ENCODE results near the gene PDE4B. TPM values are rescaled to one million over a fixed set of nuclear protein-coding genes. Genes with fewer than 3 reads are reported as not detected.
"Not testable (repeated sequence)": the region's sequence is repeated elsewhere in the genome, so short reads cannot be mapped to it uniquely, and the experiment has no call there.

Gene PDE4B
- total RNA-seq, 1 experiment from 2014 or later, result not detected

- DNase-seq, result no peak
- Histone ChIP-seq H3K27me3 (replicated peaks; ENCODE audit: control insufficient read depth, insufficient read depth, low read length) (no peaks in the 10 kb centered on the region), H3K36me3 (ENCODE audit: control insufficient read depth, insufficient read depth, low read length) (no peaks in the 10 kb centered on the region), H3K9me3 (no peaks in the 10 kb centered on the region), H3K4me3 (ENCODE audit: low read depth, low read length) (no peak overlapping the region), H3K4me1 (no peaks in the 10 kb centered on the region)
- H3K36me3 Mint-ChIP-seq (ENCODE audit: insufficient read depth, unreplicated experiment), result no peaks in the 10 kb centered on the region
- peaks cover 6% of the 10 kb centered on the region for H3K27me3 Mint-ChIP-seq (ENCODE audit: insufficient read depth, unreplicated experiment)
- CTCF ChIA-PET, result no interaction called here
- BruUV-seq (replicated peaks), result no TSS peak
- POLR2A ChIA-PET, result no interaction called here
- no peak overlapping the region for H3K27ac Mint-ChIP-seq (ENCODE audit: unreplicated experiment)
- TF ChIP-seq CTCF (IDR thresholded peaks at IDR 0.05; ENCODE audit: insufficient read depth in 1 of 2, low read depth in 1 of 2, low read length in 1 of 2, severe bottlenecking in 1 of 2, unreplicated experiment in 1 of 2), result no peak
- no peaks in the 10 kb centered on the region for H3K9me3 Mint-ChIP-seq (ENCODE audit: unreplicated experiment)
- H3K4me3 Mint-ChIP-seq (ENCODE audit: unreplicated experiment), result no peak overlapping the region
- intact Hi-C loops (cut with micrococcal nuclease; ENCODE audit: unreplicated experiment), result no loop called here
- no peaks in the 10 kb centered on the region for H3K4me1 Mint-ChIP-seq (ENCODE audit: low read depth, unreplicated experiment)
Observed at GRCh38 chr1:65998763-65999583, 206.3 kb downstream of the PDE4B start.

DNA sequence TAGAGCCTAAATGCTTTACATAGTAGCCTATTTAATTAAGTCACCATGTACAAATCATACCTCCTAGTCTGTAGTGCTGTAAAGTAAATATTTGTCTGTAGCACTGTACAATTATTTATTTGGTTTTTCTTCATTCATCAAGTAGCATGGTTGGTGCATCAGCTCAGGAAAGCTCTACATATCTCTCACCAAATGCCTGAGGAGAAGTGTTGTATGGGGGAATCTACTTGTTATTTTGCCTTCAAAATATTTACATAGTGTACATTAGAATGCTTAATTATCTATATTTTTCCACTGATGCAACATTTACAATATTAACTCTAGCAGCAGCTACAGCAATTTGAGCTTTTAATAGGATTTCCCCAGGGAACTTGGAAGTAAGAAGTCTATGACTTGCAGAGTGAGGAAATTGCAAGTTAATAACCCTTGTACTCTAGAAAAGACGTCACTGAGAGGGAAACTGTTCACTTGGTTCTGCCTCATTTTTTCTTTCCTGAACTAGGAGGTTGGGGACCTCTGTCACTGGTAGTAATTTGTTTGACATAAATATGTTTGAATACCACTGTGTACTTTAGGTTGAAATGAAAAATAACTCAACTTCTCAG, 207.4 kb downstream of the PDE4B start:
- Mint-ChIP-seq H3K27me3 (ENCODE audit: insufficient read depth, unreplicated experiment) (peaks cover 6% of the 10 kb centered on the region), H3K4me1 (ENCODE audit: low read depth, unreplicated experiment) (no peaks in the 10 kb centered on the region), H3K36me3 (ENCODE audit: insufficient read depth, unreplicated experiment) (no peaks in the 10 kb centered on the region), H3K27ac (ENCODE audit: unreplicated experiment) (no peak overlapping the region), H3K9me3 (ENCODE audit: unreplicated experiment) (no peaks in the 10 kb centered on the region), H3K4me3 (ENCODE audit: unreplicated experiment) (no peak overlapping the region)
- Histone ChIP-seq H3K27me3 (replicated peaks; ENCODE audit: control insufficient read depth, insufficient read depth, low read length) (no peaks in the 10 kb centered on the region), H3K4me1 (no peaks in the 10 kb centered on the region), H3K36me3 (ENCODE audit: control insufficient read depth, insufficient read depth, low read length) (no peaks in the 10 kb centered on the region), H3K9me3 (no peaks in the 10 kb centered on the region), H3K4me3 (ENCODE audit: low read depth, low read length) (no peak overlapping the region)
- POLR2A ChIA-PET, result no interaction called here
- DNase-seq, result no peak
- CTCF ChIA-PET, result no interaction called here
- no peak for TF ChIP-seq CTCF (IDR thresholded peaks at IDR 0.05; ENCODE audit: insufficient read depth in 1 of 2, low read depth in 1 of 2, low read length in 1 of 2, severe bottlenecking in 1 of 2, unreplicated experiment in 1 of 2)
- intact Hi-C loops (cut with micrococcal nuclease; ENCODE audit: unreplicated experiment), result no loop called here
- no TSS peak for BruUV-seq (replicated peaks)

- DNase-seq, result no peak
- peaks cover 9% of the 10 kb centered on the region for H3K27me3 Mint-ChIP-seq (ENCODE audit: insufficient read depth, unreplicated experiment)
- no peaks in the 10 kb centered on the region for H3K9me3 Mint-ChIP-seq (ENCODE audit: unreplicated experiment)
- CTCF ChIA-PET, result no interaction called here
- no peak overlapping the region for H3K27ac Mint-ChIP-seq (ENCODE audit: unreplicated experiment)
- TF ChIP-seq CTCF (IDR thresholded peaks at IDR 0.05; ENCODE audit: insufficient read depth in 1 of 2, low read depth in 1 of 2, low read length in 1 of 2, severe bottlenecking in 1 of 2, unreplicated experiment in 1 of 2), result no peak
- no peaks in the 10 kb centered on the region for H3K36me3 Mint-ChIP-seq (ENCODE audit: insufficient read depth, unreplicated experiment)
- intact Hi-C loops (cut with micrococcal nuclease; ENCODE audit: unreplicated experiment), result no loop called here
- BruUV-seq (replicated peaks), result no TSS peak
- Histone ChIP-seq H3K36me3 (ENCODE audit: control insufficient read depth, insufficient read depth, low read length) (no peaks in the 10 kb centered on the region), H3K4me3 (ENCODE audit: low read depth, low read length) (no peak overlapping the region), H3K9me3 (no peaks in the 10 kb centered on the region), H3K27me3 (replicated peaks; ENCODE audit: control insufficient read depth, insufficient read depth, low read length) (no peaks in the 10 kb centered on the region), H3K4me1 (no peaks in the 10 kb centered on the region)
- POLR2A ChIA-PET, result no interaction called here
- no peaks in the 10 kb centered on the region for H3K4me1 Mint-ChIP-seq (ENCODE audit: low read depth, unreplicated experiment)
- H3K4me3 Mint-ChIP-seq (ENCODE audit: unreplicated experiment), result no peak overlapping the region
Observed at GRCh38 chr1:66003690-66004089, 211.0 kb downstream of the PDE4B start.

DNA sequence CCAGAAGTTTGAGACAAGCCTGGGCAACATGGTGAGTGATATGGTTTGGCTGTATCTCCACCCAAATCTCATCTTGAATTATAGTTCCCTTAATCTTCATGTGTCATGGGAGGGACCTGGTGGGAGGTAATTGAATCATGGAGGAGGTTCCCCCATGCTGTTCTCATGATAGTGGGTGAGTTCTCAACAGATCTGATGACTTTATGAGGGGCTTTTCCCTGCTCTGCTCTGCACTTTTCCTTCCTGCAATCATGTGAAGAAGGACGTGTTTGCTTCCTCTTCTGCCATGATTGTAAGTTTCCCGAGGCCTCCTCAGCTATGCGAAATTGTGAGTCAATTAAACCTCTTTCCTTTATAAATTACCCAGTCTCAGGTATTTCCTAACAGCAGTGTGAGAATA, 213.8 kb downstream of the PDE4B start:
- H3K36me3 Mint-ChIP-seq (ENCODE audit: insufficient read depth, unreplicated experiment); H3K9me3 ChIP-seq; CTCF ChIA-PET; BruUV-seq (replicated peaks); H3K4me3 Mint-ChIP-seq (ENCODE audit: unreplicated experiment); intact Hi-C loops (cut with micrococcal nuclease; ENCODE audit: unreplicated experiment); H3K27ac Mint-ChIP-seq (ENCODE audit: unreplicated experiment); H3K27me3 Mint-ChIP-seq (ENCODE audit: insufficient read depth, unreplicated experiment); H3K9me3 Mint-ChIP-seq (ENCODE audit: unreplicated experiment); H3K27me3 ChIP-seq (replicated peaks; ENCODE audit: control insufficient read depth, insufficient read depth, low read length); H3K36me3 ChIP-seq (ENCODE audit: control insufficient read depth, insufficient read depth, low read length); DNase-seq; H3K4me1 Mint-ChIP-seq (ENCODE audit: low read depth, unreplicated experiment); H3K4me1 ChIP-seq; POLR2A ChIA-PET; H3K4me3 ChIP-seq (ENCODE audit: low read depth, low read length): not testable (repeated sequence)
